CD4-positive, alpha-beta T cell (primary cell): Measurements from ENCODE around the gene CHAC2. TPM values are rescaled to one million over a fixed set of nuclear protein-coding genes. Genes with fewer than 3 reads are reported as not detected.
"Not testable (repeated sequence)": the region's sequence is repeated elsewhere in the genome, so short reads cannot be mapped to it uniquely, and the experiment has no call there.

Experiments used
- ATAC-seq: fragments of 200-7000 bp; cut with Tn5 transposase; one replicate; pipeline ENCODE4 v1.10.0; 2022; ENCODE audit warnings: mild to moderate bottlenecking; ENCODE audit not compliant: poor library complexity
- CTCF ChIA-PET: fragments of 350-600 bp; sonication (Branson Sonifier 250); formaldehyde crosslinking; loops from one replicate; lab custom pipeline; 2021; ENCODE audit warnings: antibody characterized with exemption, inconsistent platforms; lab: Charles Lee
- POLR2A ChIA-PET: fragments of 350-600 bp; sonication (Branson Sonifier 250); formaldehyde crosslinking; loops from one replicate; lab custom pipeline; 2021; ENCODE audit warnings: antibody characterized with exemption, inconsistent platforms; lab: Charles Lee
- DNase-seq, 14 experiments: peaks; one replicate each; pipeline ENCODE4 v3.0.0-alpha.2; 2013 to 2020; ENCODE audit warnings: mixed read lengths in 2 of 14
- H3K27ac ChIP-seq, 2 donors: one replicate each; pipeline versions ENCODE4 v1.5.1 to v1.7.0; 2013; ENCODE audit warnings: low read length in 2 of 2, low read depth in 1 of 2, mild to moderate bottlenecking in 1 of 2
- H3K27me3 ChIP-seq, 2 experiments: 1 replicate in 1 of 2; 2 replicates in 1 of 2; pipeline versions ENCODE4 v1.6.1 to v1.7.0; 2013; ENCODE audit warnings: low read length in 2 of 2, control low read depth in 1 of 2, mild to moderate bottlenecking in 1 of 2, moderate library complexity in 1 of 2; ENCODE audit not compliant: insufficient read depth in 2 of 2, control insufficient read depth in 1 of 2
- H3K36me3 ChIP-seq: one replicate; pipeline ENCODE4 v1.6.1; 2013; ENCODE audit warnings: low read length, control low read depth; ENCODE audit not compliant: insufficient read depth
- H3K4me1 ChIP-seq: one replicate; pipeline ENCODE4 v1.6.1; 2013; ENCODE audit warnings: low read length, control low read depth; ENCODE audit not compliant: insufficient read depth
- H3K4me3 ChIP-seq: one replicate; pipeline ENCODE4 v1.5.1; 2013; ENCODE audit warnings: mild to moderate bottlenecking, low read length, moderate library complexity
- H3K9me3 ChIP-seq, 2 experiments: 1 replicate in 1 of 2; 2 replicates in 1 of 2; pipeline versions ENCODE4 v1.6.1 to v1.7.0; 2013; ENCODE audit warnings: low read length in 2 of 2, mild to moderate bottlenecking in 2 of 2, control low read depth in 1 of 2, moderate library complexity in 1 of 2; ENCODE audit not compliant: control insufficient read depth in 1 of 2, insufficient read depth in 1 of 2
- H3K27ac Mint-ChIP-seq: one replicate; pipeline ENCODE4 v1.8.0; 2020; ENCODE audit warnings: mixed read lengths
- H3K27me3 Mint-ChIP-seq: one replicate; pipeline ENCODE4 v1.8.0; 2021; ENCODE audit warnings: mixed read lengths
- H3K36me3 Mint-ChIP-seq: one replicate; pipeline ENCODE4 v1.8.0; 2021; ENCODE audit warnings: low read depth, mixed read lengths
- H3K4me1 Mint-ChIP-seq: one replicate; pipeline ENCODE4 v1.8.0; 2021; ENCODE audit warnings: low read depth, mixed read lengths
- H3K4me3 Mint-ChIP-seq: one replicate; pipeline ENCODE4 v1.8.0; 2020; ENCODE audit warnings: mild to moderate bottlenecking, mixed read lengths
- H3K9me3 Mint-ChIP-seq: one replicate; pipeline ENCODE4 v1.8.0; 2020; ENCODE audit warnings: mixed read lengths
- intact Hi-C, 2 experiments: fragments of 100-400 bp; cut with DNase I in 1 of 2; cut with micrococcal nuclease in 1 of 2; formaldehyde crosslinking; loops; one replicate each; pipeline versions ENCODE4 v1.15.1 to v1.9.0; 2023 to 2025; cut with DNase I, micrococcal nuclease
- total RNA-seq, 174 experiments: library from RNA in 2 of 174; stranded (reverse) in 2 of 174; gene quantifications; one replicate each; pipeline ENCODE4 v1.2.3 and lab custom pipeline; 2021 to 2026
- TF ChIP-seq, protein P1 (sequence below): fragments of 200-600 bp; IDR thresholded peaks from one replicate; pipeline ENCODE4 v1.8.0; 2022; ENCODE audit warnings: antibody characterized with exemption, mild to moderate bottlenecking

The CHAC2 gene
- total RNA-seq, 2 experiments from 2014 or later = 0.47 to 0.85 TPM

DNA sequence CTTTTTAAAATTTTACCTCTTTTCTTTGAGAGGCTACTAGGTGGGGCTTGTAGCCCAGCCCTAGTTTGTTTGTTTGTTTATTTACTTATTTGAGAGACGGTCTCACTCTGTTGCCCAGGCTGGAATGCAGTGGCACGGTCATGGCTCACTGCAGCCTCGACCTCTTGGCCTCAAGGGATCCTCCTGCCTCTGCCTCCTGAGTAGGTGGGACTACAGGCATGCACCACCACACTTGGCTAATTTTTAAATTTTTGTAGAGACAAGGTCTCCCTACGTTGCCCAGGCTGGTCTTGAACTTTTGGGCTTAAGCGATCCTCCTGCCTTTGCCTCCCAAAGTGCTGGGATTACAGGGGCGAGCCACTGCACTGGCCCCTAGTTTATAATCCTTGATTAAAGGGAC is 54.2 kb downstream of the CHAC2 start:
- Histone ChIP-seq H3K27ac (no peak overlapping the region), H3K36me3 (peaks cover 21% of the 10 kb centered on the region), H3K27me3 (no peaks in the 10 kb centered on the region), H3K4me1 (no peaks in the 10 kb centered on the region), H3K9me3 (no peaks in the 10 kb centered on the region), H3K4me3 (no peak overlapping the region)
- no peak for DNase-seq
- POLR2A ChIA-PET = no interaction called here
- H3K9me3 Mint-ChIP-seq = no peaks in the 10 kb centered on the region
- CTCF ChIA-PET = no interaction called here
- no peaks in the 10 kb centered on the region for H3K27me3 Mint-ChIP-seq
- intact Hi-C loops = no loop called here
- no peaks in the 10 kb centered on the region for H3K4me1 Mint-ChIP-seq
- H3K36me3 Mint-ChIP-seq = peaks cover 31% of the 10 kb centered on the region
- no peak for ATAC-seq
- TF ChIP-seq, protein P1, sequence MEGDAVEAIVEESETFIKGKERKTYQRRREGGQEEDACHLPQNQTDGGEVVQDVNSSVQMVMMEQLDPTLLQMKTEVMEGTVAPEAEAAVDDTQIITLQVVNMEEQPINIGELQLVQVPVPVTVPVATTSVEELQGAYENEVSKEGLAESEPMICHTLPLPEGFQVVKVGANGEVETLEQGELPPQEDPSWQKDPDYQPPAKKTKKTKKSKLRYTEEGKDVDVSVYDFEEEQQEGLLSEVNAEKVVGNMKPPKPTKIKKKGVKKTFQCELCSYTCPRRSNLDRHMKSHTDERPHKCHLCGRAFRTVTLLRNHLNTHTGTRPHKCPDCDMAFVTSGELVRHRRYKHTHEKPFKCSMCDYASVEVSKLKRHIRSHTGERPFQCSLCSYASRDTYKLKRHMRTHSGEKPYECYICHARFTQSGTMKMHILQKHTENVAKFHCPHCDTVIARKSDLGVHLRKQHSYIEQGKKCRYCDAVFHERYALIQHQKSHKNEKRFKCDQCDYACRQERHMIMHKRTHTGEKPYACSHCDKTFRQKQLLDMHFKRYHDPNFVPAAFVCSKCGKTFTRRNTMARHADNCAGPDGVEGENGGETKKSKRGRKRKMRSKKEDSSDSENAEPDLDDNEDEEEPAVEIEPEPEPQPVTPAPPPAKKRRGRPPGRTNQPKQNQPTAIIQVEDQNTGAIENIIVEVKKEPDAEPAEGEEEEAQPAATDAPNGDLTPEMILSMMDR = no peak
- H3K4me3 Mint-ChIP-seq = no peak overlapping the region
- H3K27ac Mint-ChIP-seq = no peak overlapping the region

DNA sequence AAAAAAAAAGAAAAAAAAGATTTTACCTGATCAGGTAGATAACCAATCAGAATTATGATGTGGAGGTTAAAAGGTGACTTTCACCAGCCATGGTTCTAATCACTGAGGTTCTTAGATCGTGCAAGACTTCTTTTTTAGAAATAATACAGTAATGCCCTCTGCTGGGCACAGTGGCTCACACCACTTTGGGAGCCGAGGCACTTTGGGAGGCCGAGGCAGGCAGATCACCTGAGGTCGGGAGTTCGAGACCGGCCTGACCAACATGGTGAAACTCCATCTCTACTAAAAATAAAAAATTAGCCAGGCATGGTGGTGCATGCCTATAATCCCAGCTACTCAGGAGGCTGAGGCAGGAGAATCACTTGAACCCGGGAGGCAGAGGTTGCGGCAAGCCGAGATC is 56.0 kb downstream of the CHAC2 start:
- H3K4me1 ChIP-seq, ATAC-seq, intact Hi-C loops, H3K36me3 ChIP-seq, H3K9me3 Mint-ChIP-seq, H3K4me3 ChIP-seq, H3K27me3 ChIP-seq, H3K27ac Mint-ChIP-seq, H3K4me3 Mint-ChIP-seq, H3K27me3 Mint-ChIP-seq, H3K27ac ChIP-seq, POLR2A ChIA-PET, H3K4me1 Mint-ChIP-seq, H3K9me3 ChIP-seq: not testable (repeated sequence)
- peaks cover 16% of the 10 kb centered on the region for H3K36me3 Mint-ChIP-seq
- CTCF ChIA-PET = interaction anchor here (1.2 kb wide), 1 partner anchor 10 kb away, joined by 3 read pairs; no protein-coding TSS in a partner anchor
- DNase-seq = peak in 3 of 14 experiments; percentile 2 to 4 (median 3)

Other genes starting within 250 kb of the CHAC2 start
- 10 to 100 TPM; 31.0 to 34.3 TPM for gene ASB3, start 19.1 kb downstream of the CHAC2 start, total RNA-seq
- gene ERLEC1, start 19.2 kb downstream of the CHAC2 start, total RNA-seq = 10 to 100 TPM; 14.5 to 14.7 TPM
- 1 to 10 TPM; 1.6 to 2.0 TPM for gene GPR75, start 92.2 kb downstream of the CHAC2 start, total RNA-seq
- 10 to 100 TPM; 82.6 to 87.0 TPM for gene PSME4, start 203.2 kb downstream of the CHAC2 start, total RNA-seq